Upper lobe of right lung (tissue), 1 donor: ENCODE results near the gene CNOT10. TPM values are rescaled to one million over a fixed set of nuclear protein-coding genes. Genes with fewer than 3 reads are reported as not detected.
A peak's percentile ranks its signal among the peaks of the same experiment; 100 is the strongest.

ENCODE experiments used
- ATAC-seq: fragments of 200-7000 bp; cut with Tn5 transposase; one replicate; pipeline ENCODE4 v1.9.1; 2020; ENCODE audit warnings: mild to moderate bottlenecking, moderate library complexity
- DNase-seq: peaks from one replicate; pipeline ENCODE4 v3.0.0-alpha.2; 2020
- H3K27ac ChIP-seq: fragments of 200-600 bp; one replicate; pipeline ENCODE4 v1.8.0; 2022
- H3K27me3 ChIP-seq: fragments of 200-600 bp; one replicate; pipeline ENCODE4 v1.8.0; 2022; ENCODE audit warnings: mild to moderate bottlenecking
- H3K36me3 ChIP-seq: fragments of 200-600 bp; one replicate; pipeline ENCODE4 v1.8.0; 2022
- H3K4me1 ChIP-seq: fragments of 200-600 bp; one replicate; pipeline ENCODE4 v1.8.0; 2022
- H3K4me3 ChIP-seq: fragments of 200-600 bp; one replicate; pipeline ENCODE4 v1.8.0; 2022; ENCODE audit warnings: mild to moderate bottlenecking
- H3K9me3 ChIP-seq: fragments of 200-600 bp; one replicate; pipeline ENCODE4 v1.8.0; 2022
- CTCF ChIP-seq: fragments of 200-600 bp; IDR thresholded peaks from one replicate; pipeline ENCODE4 v1.8.0; 2022; ENCODE audit warnings: antibody characterized with exemption
- intact Hi-C: fragments of 100-400 bp; cut with DNase I; formaldehyde crosslinking; loops from one replicate; pipeline ENCODE4 v1.11.0; 2022
- total RNA-seq: library from RNA; stranded (reverse); fragmentation: NEBNext Ultra II Directional; extraction: Animal tissue kit (Norgen Biotek cat#: 25700); gene quantifications from one replicate; pipeline ENCODE4 v1.2.1, GENCODE V29; 2021
- donor health status: DM: no; HTN: yes; CAD: no; lungs with severe emphysema.

The CNOT10 gene
- total RNA-seq, 1 donor from 2014 or later, result 30.1 TPM

DNA sequence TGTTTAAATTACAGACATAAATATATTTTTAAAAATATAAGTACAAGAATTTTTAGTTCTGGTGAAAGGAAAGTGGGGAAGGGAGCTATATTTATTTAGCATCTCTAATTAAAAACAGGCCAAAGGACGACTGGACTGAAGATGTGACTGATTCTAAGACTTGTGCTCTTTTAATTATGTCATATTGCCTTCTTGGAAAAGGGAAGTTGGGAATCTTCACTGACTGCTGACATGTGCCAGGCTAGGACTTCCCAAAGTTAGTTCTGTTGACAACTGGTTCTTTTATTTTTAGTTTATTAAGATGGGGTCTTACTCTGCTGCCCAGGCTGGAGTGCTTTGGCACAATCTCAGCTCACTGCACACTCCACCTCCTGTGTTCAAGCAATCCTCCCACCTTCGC is 13.5 kb downstream of the CNOT10 start:
- Histone ChIP-seq H3K9me3 (no peaks in the 10 kb centered on the region), H3K36me3 (no peaks in the 10 kb centered on the region), H3K27ac (no peak overlapping the region), H3K4me3 (no peak overlapping the region), H3K27me3 (no peaks in the 10 kb centered on the region), H3K4me1 (peaks cover 12% of the 10 kb centered on the region)
- DNase-seq, result no peak
- intact Hi-C loops, result no loop called here
- ATAC-seq, result peak; percentile 46
- no peak for TF ChIP-seq CTCF

- Histone ChIP-seq H3K4me1 (peaks cover 12% of the 10 kb centered on the region), H3K4me3 (no peak overlapping the region), H3K27me3 (no peaks in the 10 kb centered on the region), H3K9me3 (no peaks in the 10 kb centered on the region), H3K36me3 (no peaks in the 10 kb centered on the region), H3K27ac (no peak overlapping the region)
- DNase-seq, result no peak
- TF ChIP-seq CTCF, result no peak
- ATAC-seq, result peak; percentile 63
- intact Hi-C loops, result no loop called here
These were observed 14.4 kb downstream of the CNOT10 start for GRCh38 chr3:32699429-32699828.

GRCh38 chr3:32700244-32700643 is 15.3 kb downstream of the CNOT10 start:
- Histone ChIP-seq H3K4me3 (no peak overlapping the region), H3K27ac (no peak overlapping the region), H3K9me3 (no peaks in the 10 kb centered on the region), H3K4me1 (peaks cover 12% of the 10 kb centered on the region), H3K36me3 (no peaks in the 10 kb centered on the region), H3K27me3 (no peaks in the 10 kb centered on the region)
- DNase-seq (no peak), ATAC-seq (no peak)
- no peak for TF ChIP-seq CTCF
- intact Hi-C loops, result no loop called here

DNA sequence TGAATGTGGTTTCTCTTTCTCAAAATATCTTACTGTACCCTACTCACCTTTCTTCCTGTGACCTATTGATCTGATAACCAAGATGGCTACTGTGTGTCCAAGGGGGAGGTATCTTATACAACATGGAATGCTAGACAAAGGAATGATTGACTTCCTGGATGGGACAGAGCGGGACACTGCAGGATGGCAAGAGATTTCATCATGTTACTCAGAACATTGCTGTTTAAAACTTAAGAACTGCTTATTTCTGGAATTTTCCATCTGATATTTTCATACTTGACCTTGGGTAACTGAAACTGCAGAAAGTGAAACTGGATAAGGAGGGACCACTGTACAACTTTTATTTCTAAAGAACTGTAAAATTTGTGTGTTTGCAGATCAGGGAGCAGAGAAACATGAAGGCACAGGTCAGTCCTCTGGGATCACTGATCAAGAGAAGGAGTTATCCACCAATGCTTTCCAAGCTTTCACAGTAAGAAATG is 18.5 kb downstream of the CNOT10 start:
- H3K36me3 ChIP-seq, result peaks cover under 1% of the 10 kb centered on the region
- no peak overlapping the region for H3K27ac ChIP-seq
- H3K4me3 ChIP-seq, result no peak overlapping the region
- H3K9me3 ChIP-seq, result no peaks in the 10 kb centered on the region
- no peaks in the 10 kb centered on the region for H3K27me3 ChIP-seq
- DNase-seq (no peak), ATAC-seq (no peak)
- H3K4me1 ChIP-seq, result peaks cover 20% of the 10 kb centered on the region
- intact Hi-C loops, result no loop called here
- no peak for TF ChIP-seq CTCF

- peaks cover 16% of the 10 kb centered on the region for H3K36me3 ChIP-seq
- H3K4me1 ChIP-seq, result peaks cover 16% of the 10 kb centered on the region
- H3K27me3 ChIP-seq, result no peaks in the 10 kb centered on the region
- H3K4me3 ChIP-seq, result no peak overlapping the region
- ATAC-seq, result no peak
- no peak for TF ChIP-seq CTCF
- H3K9me3 ChIP-seq, result no peaks in the 10 kb centered on the region
- no peak overlapping the region for H3K27ac ChIP-seq
- DNase-seq, result no peak
- intact Hi-C loops, result no loop called here
These were observed 20.2 kb downstream of the CNOT10 start for GRCh38 chr3:32705232-32705631.
